Breast epithelium (tissue), 4 donors: ENCODE results near the gene UMODL1. TPM values are rescaled to one million over a fixed set of nuclear protein-coding genes. Genes with fewer than 3 reads are reported as not detected.

Source experiments
- DNase-seq, 2 donors: peaks; one replicate each; pipeline ENCODE4 v3.0.0-alpha.2; 2019; ENCODE audit warnings: low spot score in 2 of 2
- H3K27ac ChIP-seq, 2 donors: fragments of 200-600 bp; sonication (generic) in 1 of 2; one replicate each; pipeline ENCODE4 v1.5.1; 2016 to 2019; ENCODE audit warnings: mild to moderate bottlenecking in 1 of 2
- H3K27me3 ChIP-seq, 2 donors: fragments of 200-600 bp; sonication (generic) in 1 of 2; one replicate each; pipeline versions ENCODE4 v1.5.1 to v1.6.0; 2017 to 2019; ENCODE audit warnings: control low read depth in 1 of 2, mild to moderate bottlenecking in 1 of 2
- H3K36me3 ChIP-seq: fragments of 200-600 bp; one replicate; pipeline ENCODE4 v1.5.1; 2019
- H3K4me1 ChIP-seq, 2 donors: fragments of 200-600 bp; sonication (generic); one replicate each; pipeline ENCODE4 v1.5.1; 2016 to 2019; ENCODE audit warnings: control low read depth in 1 of 2
- H3K4me3 ChIP-seq, 3 donors: fragments of 200-600 bp; sonication (generic); 1 replicate in 2 of 3; 2 replicates in 1 of 3; pipeline ENCODE4 v1.5.1; 2016 to 2019; ENCODE audit warnings: mild to moderate bottlenecking in 3 of 3, moderate library complexity in 2 of 3
- H3K9me3 ChIP-seq, 2 donors: fragments of 200-600 bp; sonication (generic) in 1 of 2; one replicate each; pipeline ENCODE4 v1.5.1; 2016 to 2019; ENCODE audit warnings: control low read depth in 1 of 2
- CTCF ChIP-seq, 3 donors: fragments of 450-650 bp; IDR thresholded peaks; one replicate each; pipeline ENCODE4 v1.5.1; 2016 to 2017; ENCODE audit warnings: antibody characterized with exemption in 3 of 3, mild to moderate bottlenecking in 3 of 3, moderate library complexity in 3 of 3
- POLR2A ChIP-seq: fragments of 450-650 bp; IDR thresholded peaks from one replicate; pipeline ENCODE4 v1.6.1; 2016; ENCODE audit warnings: antibody characterized with exemption, mild to moderate bottlenecking, moderate library complexity
- POLR2AphosphoS5 ChIP-seq, 3 donors: sonication (generic); formaldehyde crosslinking; IDR thresholded peaks; one replicate each; pipeline ENCODE4 v1.6.1; 2017; ENCODE audit warnings: antibody characterized with exemption in 3 of 3
- intact Hi-C: fragments of 100-400 bp; cut with DNase I; formaldehyde crosslinking; loops from one replicate; pipeline ENCODE4 v1.15.1; 2023; ENCODE audit warnings: low total_unique reads
- total RNA-seq, 3 donors: library from RNA; depleted of rRNA; stranded (reverse); fragments of >200 nt; gene quantifications; one replicate each; pipeline ENCODE4 v1.1.0, GENCODE V29; 2016

The UMODL1 gene
- total RNA-seq, 3 donors from 2014 or later = not detected

DNA sequence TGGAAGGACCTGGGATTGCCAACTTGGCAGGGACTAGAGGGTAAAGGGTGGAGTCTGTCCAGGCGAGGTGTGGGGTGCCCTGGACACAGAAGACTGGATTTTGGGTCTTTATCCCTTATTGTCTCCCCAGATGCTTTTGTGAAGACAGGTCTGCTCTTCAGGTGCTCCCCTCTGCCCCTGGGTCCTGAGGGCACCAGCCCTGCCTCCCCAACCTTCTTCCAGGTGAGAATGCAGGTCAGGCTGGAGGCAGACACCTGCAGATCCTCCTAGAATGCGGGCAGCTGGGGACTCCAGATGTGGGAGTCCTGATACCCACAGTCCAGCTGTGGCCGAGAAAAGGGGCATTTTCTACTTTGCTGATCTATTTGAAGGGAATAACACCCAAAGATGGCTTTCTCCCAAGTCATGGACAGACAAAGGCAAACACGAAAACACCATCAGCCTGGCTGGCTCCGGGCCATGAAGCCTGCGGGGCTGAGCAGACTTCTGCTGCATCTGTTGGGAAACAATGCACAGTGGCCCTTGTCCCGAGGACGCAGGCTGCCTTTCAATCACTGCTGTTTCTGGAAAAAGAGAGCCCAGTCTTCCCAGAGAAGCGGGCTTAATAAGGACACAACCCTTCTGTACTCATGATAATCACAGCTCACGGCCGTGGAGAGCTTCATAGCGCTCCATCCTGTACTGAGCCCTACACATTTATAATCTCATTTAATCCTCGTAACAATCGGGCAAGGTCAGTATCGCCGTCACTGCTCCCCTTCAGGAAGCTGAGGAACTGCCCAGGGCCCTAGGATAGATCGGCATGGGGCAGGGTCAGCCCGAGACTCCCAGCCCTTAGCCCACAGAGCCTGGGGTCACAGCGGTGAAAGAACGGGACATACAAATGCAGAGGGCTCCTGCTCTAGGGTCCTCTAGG lies 85.8 kb downstream of the UMODL1 start:
- H3K4me3 ChIP-seq = no peak overlapping the region
- peak; percentile 69 to 83 for DNase-seq
- peak overlapping the region; percentile 45 to 55 for H3K27ac ChIP-seq
- H3K4me1 ChIP-seq = no peaks in the 10 kb centered on the region
- no peaks in the 10 kb centered on the region for H3K9me3 ChIP-seq
- H3K27me3 ChIP-seq = no peaks in the 10 kb centered on the region
- intact Hi-C loops = no loop called here
- TF ChIP-seq CTCF (IDR thresholded peaks at IDR 0.05) = no peak
- TF ChIP-seq POLR2A = no peak
- TF ChIP-seq POLR2AphosphoS5 (IDR thresholded peaks at IDR 0.05) = no peak
- H3K36me3 ChIP-seq = no peaks in the 10 kb centered on the region

DNA sequence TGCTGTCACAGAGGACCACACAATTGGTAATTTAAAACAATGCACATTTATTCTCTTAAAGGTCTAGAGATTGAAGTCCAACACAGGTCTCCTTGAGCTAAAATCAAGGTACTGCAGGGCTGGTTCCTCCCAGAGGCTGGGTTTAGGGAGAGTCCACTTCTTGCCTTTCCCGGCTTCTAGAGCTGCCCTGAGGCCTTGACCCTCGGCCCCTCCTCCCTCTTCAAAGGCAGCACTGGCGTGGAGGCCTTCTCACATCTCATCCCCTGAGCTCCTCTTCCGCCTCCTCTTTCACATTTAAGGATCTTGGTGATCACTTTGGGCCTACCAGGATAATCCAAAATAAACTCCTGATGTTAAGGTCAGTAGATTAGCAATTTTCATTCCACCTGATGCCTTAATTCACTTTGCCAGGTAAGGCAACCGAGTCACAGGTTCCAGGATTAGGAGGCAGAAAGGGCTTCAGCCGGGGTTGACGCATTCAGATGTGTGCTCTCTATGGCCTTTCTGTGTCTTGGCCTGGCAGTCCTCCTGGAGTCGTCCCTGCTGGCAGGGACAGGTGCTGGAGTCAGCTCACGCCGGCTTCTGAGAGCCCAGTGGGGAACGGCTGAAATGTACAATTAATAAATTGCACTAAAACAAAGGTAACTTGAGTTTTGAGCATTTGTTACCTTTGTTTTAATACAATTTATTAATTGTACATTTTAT lies 86.6 kb downstream of the UMODL1 start:
- Histone ChIP-seq H3K9me3 (no peaks in the 10 kb centered on the region), H3K27me3 (no peaks in the 10 kb centered on the region), H3K4me3 (no peak overlapping the region), H3K27ac (peak overlapping the region; percentile 45 to 55), H3K36me3 (no peaks in the 10 kb centered on the region), H3K4me1 (no peaks in the 10 kb centered on the region)
- intact Hi-C loops = no loop called here
- no peak for TF ChIP-seq POLR2AphosphoS5 (IDR thresholded peaks at IDR 0.05)
- TF ChIP-seq POLR2A = no peak
- no peak for DNase-seq

DNA sequence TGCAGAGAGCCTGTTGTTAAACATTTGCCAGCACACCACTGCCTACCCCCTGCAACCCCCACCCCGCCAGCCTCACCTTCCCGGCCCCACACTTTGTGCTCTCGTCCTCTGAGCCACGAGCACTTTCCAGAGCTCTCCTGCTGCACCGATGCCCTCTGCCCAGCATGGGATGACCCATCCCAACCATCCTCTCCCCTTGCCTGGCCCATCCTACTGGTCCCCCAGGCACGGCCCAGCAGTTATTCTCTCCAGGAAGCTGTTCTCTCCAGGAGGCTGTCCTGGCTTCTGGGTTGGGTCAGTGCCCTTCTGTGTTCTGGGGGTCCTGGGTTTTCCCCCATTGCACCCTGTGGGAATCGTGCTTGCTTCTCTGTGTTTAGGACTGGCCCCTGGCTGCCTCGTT lies 87.7 kb downstream of the UMODL1 start:
- intact Hi-C loops = no loop called here
- no peak for TF ChIP-seq CTCF (IDR thresholded peaks at IDR 0.05)
- TF ChIP-seq POLR2A = no peak
- TF ChIP-seq POLR2AphosphoS5 (IDR thresholded peaks at IDR 0.05) = no peak
- Histone ChIP-seq H3K27ac (no peak overlapping the region), H3K36me3 (no peaks in the 10 kb centered on the region), H3K9me3 (no peaks in the 10 kb centered on the region), H3K27me3 (no peaks in the 10 kb centered on the region), H3K4me1 (no peaks in the 10 kb centered on the region), H3K4me3 (no peak overlapping the region)
- DNase-seq = no peak

GRCh38 chr21:42159560-42160110 lies 88.5 kb downstream of the UMODL1 start:
- no peaks in the 10 kb centered on the region for H3K36me3 ChIP-seq
- no peak overlapping the region for H3K4me3 ChIP-seq
- intact Hi-C loops = no loop called here
- no peak overlapping the region for H3K27ac ChIP-seq
- H3K4me1 ChIP-seq = no peaks in the 10 kb centered on the region
- no peaks in the 10 kb centered on the region for H3K9me3 ChIP-seq
- no peak for DNase-seq
- H3K27me3 ChIP-seq = no peaks in the 10 kb centered on the region
- TF ChIP-seq CTCF (IDR thresholded peaks at IDR 0.05) = no peak
- TF ChIP-seq POLR2AphosphoS5 (IDR thresholded peaks at IDR 0.05) = no peak
- TF ChIP-seq POLR2A = no peak

DNA sequence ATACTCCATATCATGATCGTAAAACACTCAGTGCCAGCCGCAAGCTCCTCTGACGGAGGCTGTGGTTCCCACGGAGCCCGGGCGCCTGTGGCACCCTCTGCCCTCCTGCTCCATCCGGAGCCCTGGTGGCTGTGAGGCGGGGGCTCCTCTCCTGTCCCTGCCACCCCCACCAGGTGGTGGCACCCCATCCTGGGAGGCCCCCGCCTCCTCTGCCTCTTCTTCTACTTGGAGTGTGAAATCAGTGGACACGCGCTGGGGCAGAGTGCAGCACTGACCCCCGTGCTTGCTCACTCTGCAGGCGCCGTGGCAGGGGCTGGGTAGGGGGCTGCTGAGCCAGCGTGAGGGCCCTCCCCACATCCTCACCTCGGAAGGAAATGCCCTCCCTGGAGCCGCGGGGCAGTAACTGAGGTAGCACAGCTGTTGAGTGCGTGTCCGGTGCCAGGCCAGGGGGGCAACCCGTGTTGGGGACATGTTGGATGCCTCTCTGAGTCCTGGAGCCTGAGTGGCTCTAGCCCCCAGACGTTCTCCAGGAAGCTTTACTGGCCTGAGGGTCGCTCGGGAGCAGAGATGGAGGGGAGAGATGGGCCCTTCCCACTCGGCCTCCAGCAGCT lies 89.1 kb downstream of the UMODL1 start:
- intact Hi-C loops = no loop called here
- no peaks in the 10 kb centered on the region for H3K9me3 ChIP-seq
- no peak overlapping the region for H3K4me3 ChIP-seq
- no peaks in the 10 kb centered on the region for H3K27me3 ChIP-seq
- no peaks in the 10 kb centered on the region for H3K36me3 ChIP-seq
- TF ChIP-seq CTCF (IDR thresholded peaks at IDR 0.05) (no peak), POLR2AphosphoS5 (IDR thresholded peaks at IDR 0.05) (no peak), POLR2A (no peak)
- peak in 1 of 2 donors; percentile 43 for DNase-seq
- H3K27ac ChIP-seq = no peak overlapping the region
- H3K4me1 ChIP-seq = no peaks in the 10 kb centered on the region
